ENCODE results near the gene FFAR1. TPM values are rescaled to one million over a fixed set of nuclear protein-coding genes. Genes with fewer than 3 reads are reported as not detected.

FFAR1 gene
- total and polyA plus RNA-seq, 10 donors: 0.16 to 0.52 (median 0.26) TPM; not detected in 3

DNA sequence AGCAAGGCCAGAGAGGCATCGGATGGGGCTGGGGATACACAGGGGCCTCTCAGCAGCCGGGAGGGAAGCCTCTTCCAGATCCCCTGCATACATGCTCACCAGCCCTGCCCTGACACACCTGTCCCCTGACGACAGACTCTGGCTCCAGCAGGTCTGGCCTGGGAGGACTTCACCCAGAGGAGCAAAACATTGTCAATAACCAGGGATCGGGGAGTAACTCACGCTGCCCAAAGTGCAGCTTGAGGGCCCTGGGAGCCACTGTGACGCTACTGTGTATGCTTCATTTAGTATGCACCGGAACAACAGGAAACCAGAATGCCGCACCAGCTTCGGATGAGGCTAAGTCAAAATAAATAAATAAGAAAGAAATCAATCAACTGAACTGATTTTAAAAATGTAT lies 31.1 kb upstream of the FFAR1 start:
- intact Hi-C loops (cut with DNase I; ENCODE audit: low total_unique reads): no loop called here

DNA sequence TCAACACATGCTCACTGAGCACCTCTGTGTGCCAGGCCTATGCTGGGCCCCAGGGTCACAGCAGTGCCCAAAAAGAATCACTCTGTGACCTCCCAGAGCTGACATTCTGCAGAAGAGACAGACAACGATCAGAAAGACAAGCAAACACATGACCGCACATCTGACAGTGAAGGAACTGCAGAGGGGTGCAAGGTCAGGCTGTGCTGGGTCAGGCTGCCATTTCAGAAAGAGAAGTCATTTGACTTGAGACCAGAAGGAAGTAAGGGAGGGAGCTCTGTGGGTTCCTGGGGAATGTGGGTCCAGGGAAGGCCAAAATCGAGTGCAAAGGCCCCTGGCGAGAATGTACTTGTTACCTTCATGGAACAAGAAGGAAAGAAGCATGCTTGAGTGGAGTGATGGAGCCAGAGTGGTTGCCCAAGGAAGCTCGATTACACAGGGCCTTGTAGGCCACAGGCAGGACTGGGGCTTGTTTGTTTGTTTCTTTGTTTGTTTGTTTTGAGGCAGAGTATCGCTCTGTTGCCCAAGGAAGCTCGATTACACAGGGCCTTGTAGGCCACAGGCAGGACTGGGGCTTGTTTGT lies 30.1 kb upstream of the FFAR1 start:
- no peaks in the 10 kb centered on the region for H3K36me3 ChIP-seq
- peak overlapping the region in 6 of 8 donors; percentile 38 to 83 (median 78) for H3K27ac ChIP-seq
- WGBS, 5 donors: 51 to 61% (median 53%) methylated on average over 7 of the region's 7 CpGs
- no peaks in the 10 kb centered on the region for H3K27me3 ChIP-seq (replicated peaks in 1 of 7)
- peaks cover 0 to 9% (median 2%) of the 10 kb centered on the region in 8 donors for H3K9me3 ChIP-seq
- H3K4me1 ChIP-seq: peaks cover 24 to 100% (median 57%) of the 10 kb centered on the region in 6 donors
- intact Hi-C loops (cut with DNase I; ENCODE audit: low total_unique reads): no loop called here
- no peak for DNase-seq
- TF ChIP-seq POLR2A (IDR thresholded peaks at IDR 0.05) (no peak), CTCF (IDR thresholded peaks at IDR 0.05 in 8 of 11, conservative IDR thresholded peaks at IDR 0.05 in 3 of 11) (no peak), POLR2AphosphoS5 (IDR thresholded peaks at IDR 0.05) (no peak)
- no peak overlapping the region for H3K4me3 ChIP-seq

More for the DNA sequence above, 31.1 kb upstream of the FFAR1 start:
- WGBS, 5 donors: 76 to 87% (median 78%) methylated on average over 9 of the region's 9 CpGs
- Histone ChIP-seq H3K4me3 (no peak overlapping the region), H3K9me3 (peaks cover 0 to under 1% (median 0%) of the 10 kb centered on the region in 8 donors), H3K27me3 (replicated peaks in 1 of 7) (no peaks in the 10 kb centered on the region), H3K36me3 (no peaks in the 10 kb centered on the region), H3K27ac (peak overlapping the region in 5 of 8 donors; percentile 72 to 83 (median 82)), H3K4me1 (peaks cover 24 to 100% (median 50%) of the 10 kb centered on the region in 6 donors)
- TF ChIP-seq CTCF (IDR thresholded peaks at IDR 0.05 in 8 of 11, conservative IDR thresholded peaks at IDR 0.05 in 3 of 11) (no peak), POLR2AphosphoS5 (IDR thresholded peaks at IDR 0.05) (peak in 1 of 3 donors; percentile 43), POLR2A (IDR thresholded peaks at IDR 0.05) (no peak)
- DNase-seq: no peak

DNA sequence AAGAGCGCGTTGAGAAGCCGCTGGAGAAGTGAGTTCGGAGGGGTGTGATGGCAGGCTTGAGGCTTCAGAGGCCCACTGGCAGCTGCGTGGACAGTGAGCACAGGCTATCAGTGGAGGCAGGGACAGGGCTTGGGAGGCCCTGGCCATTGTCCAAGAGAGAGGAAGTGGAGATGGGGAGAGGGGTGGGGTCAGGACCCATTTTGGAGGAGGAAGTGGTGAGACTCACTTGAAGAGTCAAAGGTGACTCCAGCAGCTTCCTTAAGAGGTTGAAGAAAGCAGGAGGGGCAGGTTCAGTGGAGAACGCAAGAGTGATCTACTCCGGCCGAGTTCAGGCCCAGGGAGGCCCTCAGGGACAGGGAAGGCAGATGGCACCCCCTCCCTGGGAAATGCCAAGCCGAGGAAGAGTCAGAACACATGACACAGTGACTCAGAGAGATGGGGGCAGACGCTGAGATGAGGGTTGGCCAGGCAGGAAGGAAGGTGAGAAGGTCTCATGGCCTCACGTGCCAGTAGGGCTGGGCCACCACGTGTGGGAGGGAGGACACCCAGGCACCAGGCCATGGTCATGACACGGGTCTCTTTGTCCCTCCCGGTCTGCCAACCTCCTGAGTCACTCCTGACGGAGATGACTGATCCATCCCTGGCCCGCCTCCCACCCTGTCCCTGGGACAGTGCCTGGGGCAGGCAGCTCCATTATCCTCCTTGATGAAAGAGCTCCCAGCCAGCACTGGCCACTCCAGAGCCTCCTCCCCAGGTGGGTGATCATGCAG lies 28.8 kb upstream of the FFAR1 start:
- intact Hi-C loops (cut with DNase I; ENCODE audit: low total_unique reads): no loop called here
- WGBS, 5 donors: 37 to 47% (median 45%) methylated on average over 16 of the region's 16 CpGs
- Histone ChIP-seq H3K36me3 (no peaks in the 10 kb centered on the region), H3K9me3 (peaks cover 0 to 9% (median 2%) of the 10 kb centered on the region in 8 donors), H3K27ac (peak overlapping the region; percentile 5 to 84 (median 77)), H3K4me3 (no peak overlapping the region), H3K4me1 (peaks cover 24 to 100% (median 60%) of the 10 kb centered on the region in 6 donors), H3K27me3 (replicated peaks in 1 of 7) (no peaks in the 10 kb centered on the region)
- TF ChIP-seq POLR2A (IDR thresholded peaks at IDR 0.05) (no peak), POLR2AphosphoS5 (IDR thresholded peaks at IDR 0.05) (peak; percentile 84 to 88 (median 86))
- DNase-seq: peak; percentile 91

- peak overlapping the region; percentile 27 to 84 (median 77) for H3K27ac ChIP-seq
These were observed 27.5 kb upstream of the FFAR1 start for GRCh38 chr19:35320065-35320713.

More at GRCh38 chr19:35320065-35320713, 27.5 kb upstream of the FFAR1 start:
- TF ChIP-seq POLR2AphosphoS5 (IDR thresholded peaks at IDR 0.05): peak in 1 of 3 donors; percentile 23
- TF ChIP-seq POLR2A (IDR thresholded peaks at IDR 0.05): no peak
- no peak for DNase-seq
- intact Hi-C loops (cut with DNase I; ENCODE audit: low total_unique reads): no loop called here
- no peaks in the 10 kb centered on the region for H3K36me3 ChIP-seq
- H3K27me3 ChIP-seq (replicated peaks in 1 of 7): no peaks in the 10 kb centered on the region
- peaks cover 24 to 99% (median 63%) of the 10 kb centered on the region in 6 donors for H3K4me1 ChIP-seq
- peaks cover 0 to 9% (median 2%) of the 10 kb centered on the region in 8 donors for H3K9me3 ChIP-seq
- 21 to 31% (median 30%) methylated on average over 11 to 12 of the region's 12 CpGs for WGBS, 5 donors
- H3K4me3 ChIP-seq: peak overlapping the region in 1 of 8 donors; percentile 16

All from spleen (tissue), 11 donors.